Left hindlimb (tissue), 1 donor: ENCODE data around the gene PCBP4.

Experiments used
- DNase-seq: peaks from one replicate; pipeline ENCODE4 v3.0.0-alpha.2; 2018

Gene PCBP4

DNA sequence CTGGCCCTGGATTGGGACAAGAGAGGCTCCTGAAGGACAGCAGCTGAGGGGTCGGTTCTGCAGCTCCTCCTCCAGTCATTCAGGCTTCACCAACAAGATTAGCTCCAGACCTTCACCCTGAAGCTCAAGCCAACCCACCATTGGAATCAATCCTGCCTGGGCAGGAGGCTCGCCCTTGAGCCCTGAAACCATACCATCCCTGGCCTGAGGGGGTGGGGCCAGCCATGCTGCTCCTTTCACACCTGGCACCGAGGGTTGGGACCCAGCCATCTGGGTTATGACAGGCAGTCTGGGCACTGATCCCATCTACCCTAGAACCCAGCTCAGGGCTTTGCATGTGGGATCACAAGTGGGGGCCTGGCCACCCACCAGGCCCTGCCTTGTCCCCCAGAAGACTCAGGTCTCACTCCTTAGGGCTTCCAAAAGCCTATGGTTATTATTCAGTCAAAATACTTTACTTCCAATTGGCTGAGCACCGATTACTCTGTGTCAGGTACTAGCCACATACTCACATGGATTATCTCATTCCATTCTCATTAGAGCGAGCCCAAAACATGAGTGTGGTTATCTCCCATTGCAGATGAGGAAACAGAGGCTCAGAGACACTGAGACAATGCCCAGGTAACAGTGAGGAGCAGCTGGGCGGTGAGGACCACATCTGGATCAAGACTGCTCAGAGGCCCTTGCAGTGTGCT is 3.5 kb upstream of the PCBP4 start:
- no peak for DNase-seq

DNA sequence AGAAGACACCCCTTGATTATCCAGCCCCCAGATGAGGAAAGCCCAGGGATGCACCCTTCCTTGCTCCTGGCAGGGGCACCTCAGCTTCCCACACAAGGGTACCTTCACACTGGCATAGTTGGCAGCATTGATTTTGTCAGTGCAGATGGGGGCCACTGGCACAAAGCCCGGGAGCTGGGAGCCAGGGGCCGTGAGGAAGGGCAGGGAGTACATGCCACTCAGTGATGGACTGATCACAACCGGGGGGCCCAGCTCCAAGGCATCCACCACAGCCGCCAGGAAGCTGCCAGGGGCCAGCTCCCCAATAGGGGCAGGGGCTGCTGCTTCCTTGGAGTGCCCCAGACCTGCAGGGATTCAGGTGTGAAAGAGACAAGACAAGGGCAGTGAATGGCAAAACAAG is 2.6 kb upstream of the PCBP4 start:
- DNase-seq = no peak

DNA sequence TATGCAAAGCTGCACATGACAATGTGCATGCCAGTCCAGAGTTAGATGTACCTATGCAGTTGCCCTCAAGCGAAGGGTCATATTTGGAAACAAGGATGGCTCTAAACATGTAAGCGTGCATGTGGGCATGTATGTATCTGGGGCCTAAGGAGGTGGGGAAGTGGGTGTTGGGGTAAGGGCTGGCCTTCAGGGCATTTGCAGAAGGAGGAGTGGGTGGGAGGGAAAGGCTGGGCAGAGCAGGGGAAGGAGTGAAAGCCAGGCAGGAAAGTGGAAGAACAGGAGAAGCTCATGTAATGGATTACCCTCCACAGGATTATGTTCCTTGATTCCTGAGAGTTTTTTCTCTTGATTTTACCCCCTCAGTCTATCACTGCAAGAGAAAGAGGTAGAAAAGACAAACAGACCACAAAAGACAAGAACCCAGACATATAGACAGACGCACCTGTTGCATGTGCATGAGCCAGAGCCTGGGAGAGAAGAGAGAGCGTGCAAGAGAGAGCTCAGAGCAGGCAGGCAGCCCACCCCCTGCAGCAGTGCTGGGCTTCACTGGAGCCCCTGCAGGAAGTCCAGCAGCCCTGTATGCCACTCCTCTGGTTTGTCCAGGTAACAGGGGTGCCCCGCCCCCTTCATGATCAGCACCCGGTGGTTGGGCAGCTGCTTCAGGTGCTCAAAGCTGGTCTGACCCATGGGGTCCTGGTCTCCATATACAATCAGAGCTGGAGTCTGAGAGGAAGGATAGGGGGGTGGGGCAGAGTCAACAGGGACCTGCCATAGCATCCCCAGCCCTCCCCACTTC is 1.8 kb upstream of the PCBP4 start:
- DNase-seq = no peak

DNA sequence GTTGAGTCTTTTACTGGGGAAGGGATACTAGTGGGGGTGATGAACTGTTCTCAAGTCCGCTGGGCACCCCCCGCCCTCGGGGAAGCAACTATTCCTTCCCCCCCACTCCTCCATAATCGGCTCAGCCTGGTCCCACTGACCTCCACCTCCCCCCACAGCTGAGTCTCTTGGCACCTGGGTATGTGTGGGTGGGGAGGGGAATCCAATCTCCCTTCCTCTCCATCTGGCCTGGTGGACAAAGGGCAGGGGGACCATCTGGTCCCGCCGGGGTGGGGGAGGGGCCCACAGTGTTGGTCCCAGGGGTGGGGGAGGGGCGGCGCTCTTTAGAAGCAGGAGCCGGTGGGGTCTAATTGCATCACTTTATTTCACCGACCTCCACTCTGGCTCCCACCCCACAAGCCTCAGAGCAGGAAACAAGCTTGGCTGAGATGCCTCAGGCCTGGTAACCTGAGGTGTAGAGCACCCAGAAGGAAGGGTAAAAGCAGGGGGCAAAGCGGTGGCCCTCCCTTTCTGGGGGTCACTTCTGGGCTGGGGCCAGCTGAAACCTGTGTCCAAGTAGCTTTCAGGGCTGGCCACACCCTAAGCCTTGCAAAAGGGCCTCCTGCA is 1.0 kb upstream of the PCBP4 start:
- peak; percentile 59 for DNase-seq

DNA sequence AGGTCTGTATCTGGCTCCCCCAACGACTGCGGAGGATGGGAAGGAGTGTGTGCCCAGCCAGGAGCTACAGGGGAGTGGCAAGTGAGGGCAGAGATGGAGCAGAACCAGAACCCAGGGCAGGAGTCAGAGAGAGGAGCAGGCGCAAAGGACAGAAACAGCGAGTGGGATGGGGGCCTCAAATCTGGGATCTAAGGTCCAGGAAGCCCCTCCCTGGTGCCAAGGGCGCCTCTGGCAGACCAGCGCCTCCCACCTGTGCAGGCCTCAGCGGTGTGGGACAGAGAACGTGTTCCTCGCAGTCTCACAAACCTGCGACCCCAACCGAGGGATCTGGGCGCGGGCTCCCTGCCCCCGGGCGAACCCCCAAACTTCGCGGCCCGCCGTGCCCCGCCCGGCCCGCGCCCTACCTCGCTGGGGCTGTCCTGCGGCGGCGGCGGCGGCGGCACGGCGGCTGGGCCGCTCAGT is 301 bp downstream of the PCBP4 start:
- DNase-seq = no peak

DNA sequence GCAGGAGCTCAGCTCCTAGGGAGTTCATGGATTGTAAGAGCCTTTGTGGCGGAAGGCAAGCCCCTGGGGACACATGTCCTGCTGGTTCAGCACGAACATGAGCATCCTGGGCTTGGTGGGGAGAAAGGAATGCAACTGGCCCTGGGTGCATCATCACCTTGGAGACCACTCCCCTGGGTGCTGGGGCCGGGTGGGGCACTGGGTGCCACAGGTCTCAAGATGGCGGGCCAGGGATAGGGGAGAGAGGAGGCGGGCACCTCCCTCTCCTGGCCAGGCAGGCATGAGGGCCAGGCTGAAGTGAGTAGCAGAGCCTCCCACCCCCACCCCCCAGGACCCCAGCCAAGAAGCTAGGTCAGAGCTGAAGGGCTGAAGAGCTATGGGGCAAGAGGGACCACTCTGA is 768 bp downstream of the PCBP4 start:
- no peak for DNase-seq

DNA sequence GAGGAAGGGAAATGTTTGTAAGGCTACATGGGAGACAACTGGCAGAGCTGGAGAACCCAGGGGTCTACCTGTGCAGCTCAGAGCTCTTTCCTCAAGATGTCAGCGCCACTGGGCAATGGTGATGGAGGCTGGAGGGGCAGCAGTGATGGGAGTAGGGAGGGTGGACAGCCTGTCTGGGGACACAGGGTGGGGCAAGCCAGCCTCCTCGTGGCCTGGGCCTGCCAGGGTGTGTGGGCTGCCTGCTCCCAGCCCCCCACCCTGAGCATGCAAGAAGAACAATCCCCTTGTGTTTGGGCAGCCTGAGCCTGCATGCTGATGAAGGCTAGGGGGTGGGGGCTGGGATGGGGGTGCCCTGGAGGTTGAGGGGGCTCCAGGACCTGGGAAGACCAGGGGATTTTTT is 1.2 kb downstream of the PCBP4 start:
- no peak for DNase-seq

DNA sequence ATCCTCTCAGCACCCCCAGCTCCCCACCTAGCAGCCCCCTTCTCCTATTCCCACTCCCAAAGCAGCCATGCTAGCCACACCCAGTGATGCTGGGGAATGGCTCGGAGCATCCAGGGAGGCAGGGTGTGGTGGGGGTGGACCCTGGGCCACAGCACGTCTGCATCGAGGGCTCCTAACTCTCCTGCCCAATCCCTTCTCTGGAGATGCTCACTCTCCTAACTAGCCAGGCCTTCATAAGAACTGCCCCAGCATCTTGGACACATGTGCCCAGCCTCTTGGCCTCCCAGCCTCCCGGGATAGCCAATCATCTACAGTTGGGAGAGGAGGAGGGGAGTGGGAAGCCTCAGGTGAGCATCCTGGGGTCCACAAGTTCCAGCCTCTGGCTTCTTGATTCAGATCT is 2.7 kb downstream of the PCBP4 start:
- DNase-seq = no peak

DNA sequence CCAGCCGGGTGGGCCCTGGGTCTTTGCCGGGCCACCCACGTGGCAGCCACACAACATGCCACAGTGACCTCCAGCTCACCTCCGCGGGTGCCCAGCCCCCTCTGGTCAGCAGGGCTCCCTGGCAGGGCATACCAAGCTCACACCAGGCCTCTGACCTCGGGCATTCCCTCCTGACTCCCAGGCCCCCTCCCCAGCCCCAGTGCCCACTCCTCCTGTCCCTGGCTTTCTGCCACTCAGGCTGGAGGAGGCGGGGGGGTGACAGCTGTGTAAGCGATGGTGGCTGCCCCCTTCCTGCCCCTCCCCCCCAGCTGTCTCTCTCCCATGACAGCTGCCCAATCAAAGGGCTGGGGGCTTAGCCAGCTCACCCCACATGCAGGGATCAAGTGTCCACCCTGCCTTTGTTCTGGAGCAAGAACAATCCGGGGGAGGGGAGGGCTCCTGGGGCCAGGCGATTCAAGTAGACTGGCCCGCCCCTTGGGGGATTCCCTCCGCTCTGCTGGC is 3.3 kb downstream of the PCBP4 start:
- peak; percentile 69 for DNase-seq

DNA sequence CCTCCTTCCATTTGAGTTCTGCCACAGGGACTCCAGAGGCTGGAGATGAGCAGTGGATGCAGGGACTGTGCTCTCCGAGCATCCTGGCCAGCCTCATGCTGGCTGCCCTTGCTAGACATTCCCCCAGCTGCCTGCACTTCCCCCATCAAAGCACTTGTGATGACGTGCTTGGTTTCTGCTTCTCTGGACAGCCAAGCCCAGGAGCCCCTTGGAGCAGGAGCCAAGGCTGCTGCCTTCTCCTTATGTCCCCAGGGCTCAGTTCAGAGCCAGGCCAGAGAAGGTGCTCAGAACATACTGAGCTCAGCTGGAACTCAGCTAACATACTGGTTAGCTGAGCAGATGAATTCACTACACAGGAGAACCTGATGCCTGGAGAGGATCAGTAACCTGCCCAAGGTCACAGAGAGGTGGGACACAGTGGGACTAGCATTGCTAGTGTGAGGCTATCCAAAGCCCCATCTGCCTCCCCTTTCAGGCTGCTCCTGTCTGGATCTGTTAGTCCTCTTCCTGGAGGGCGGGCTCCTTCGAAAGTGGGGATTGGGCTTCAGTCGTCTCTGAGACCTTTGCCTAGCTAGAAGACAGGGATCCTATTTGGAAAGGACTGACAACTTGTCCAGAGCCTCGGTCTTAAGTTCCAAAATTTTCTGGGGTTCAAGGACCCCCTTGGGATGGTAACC is 4.3 kb downstream of the PCBP4 start:
- DNase-seq = no peak

DNA sequence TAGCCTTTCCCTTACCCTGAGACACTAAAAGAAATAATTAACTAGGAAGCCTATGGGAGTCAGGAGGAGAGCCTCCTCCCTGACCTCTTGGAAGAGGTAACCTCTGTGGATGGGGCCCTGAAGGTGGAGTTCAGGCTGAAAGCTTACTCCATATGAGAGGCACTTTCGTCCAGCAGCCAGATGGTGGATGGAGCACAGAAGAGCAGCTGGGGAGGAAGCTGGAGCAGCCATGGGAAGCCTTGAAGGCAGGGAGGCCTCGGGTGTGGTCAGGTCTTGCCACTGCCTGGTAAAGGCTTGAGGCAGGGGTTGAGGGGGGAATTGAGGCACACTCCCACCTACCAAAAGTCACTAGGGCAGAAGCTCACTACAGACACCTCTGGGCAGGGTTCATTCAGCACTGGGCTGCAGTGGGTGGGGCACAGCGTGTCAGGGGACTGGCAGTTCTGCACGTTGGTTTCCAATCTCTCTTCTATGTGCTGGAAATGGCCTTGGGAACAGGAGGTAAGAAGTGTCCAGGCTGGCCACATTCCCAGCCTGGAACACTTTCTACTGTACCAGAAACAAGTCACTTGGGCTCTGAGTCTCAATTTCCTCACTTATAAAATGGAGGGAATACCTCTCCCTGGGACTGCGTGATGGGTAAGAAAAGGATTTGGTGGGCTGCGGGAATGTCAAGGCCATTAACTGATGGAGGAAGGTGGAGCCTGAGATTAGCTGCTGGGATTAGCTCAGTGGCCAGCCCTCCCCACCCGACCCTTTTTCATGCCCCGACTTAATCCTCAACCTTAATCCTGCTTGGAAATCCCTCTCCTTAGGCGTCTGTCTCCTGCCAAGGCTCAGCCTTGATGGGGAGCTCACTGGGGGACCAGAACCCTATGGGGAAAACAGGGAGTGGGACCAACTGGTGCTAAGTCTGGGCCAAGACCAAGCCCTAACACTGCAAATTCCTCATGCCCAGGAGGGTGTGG is 5.4 kb downstream of the PCBP4 start:
- DNase-seq = no peak

DNA sequence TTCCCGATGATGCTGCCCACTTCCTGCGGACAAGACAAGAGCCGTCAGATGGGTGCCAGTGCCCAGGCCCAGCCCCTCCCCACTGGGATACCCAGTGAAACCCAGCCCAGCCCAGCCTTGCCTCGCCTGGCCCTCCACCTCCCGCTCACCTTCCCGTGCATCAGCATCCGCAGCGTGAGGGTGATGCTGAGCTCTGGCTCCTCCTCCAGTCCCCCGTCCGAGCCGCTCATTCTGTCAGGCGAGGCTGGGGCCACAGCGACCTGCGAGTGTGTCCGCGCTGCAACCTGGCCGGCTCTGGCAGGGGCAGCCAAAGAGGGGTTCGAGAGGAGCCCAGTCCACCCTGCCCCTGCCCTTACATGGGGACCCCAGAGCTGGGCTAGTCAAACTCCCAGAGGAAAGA is 6.2 kb downstream of the PCBP4 start:
- no peak for DNase-seq

DNA sequence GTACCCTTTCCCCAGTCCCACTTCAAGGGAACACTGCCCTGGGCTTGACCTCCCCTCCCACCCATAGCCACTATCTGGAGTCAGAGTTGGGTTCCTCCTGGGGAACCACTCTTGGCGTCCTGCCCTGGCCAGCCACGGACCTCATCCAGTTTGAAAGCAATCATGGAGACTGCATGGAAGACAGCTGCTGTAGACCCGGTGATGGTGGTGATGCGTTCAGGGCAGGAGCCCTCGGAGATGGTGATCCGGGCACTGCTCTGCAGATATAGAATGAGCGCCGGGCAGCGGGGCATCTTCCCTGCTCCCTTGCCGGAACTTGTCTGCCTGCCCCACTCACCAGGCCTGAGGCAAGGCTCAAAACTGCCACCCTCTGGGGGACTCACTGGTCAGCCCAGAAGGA is 6.9 kb downstream of the PCBP4 start:
- DNase-seq = no peak

DNA sequence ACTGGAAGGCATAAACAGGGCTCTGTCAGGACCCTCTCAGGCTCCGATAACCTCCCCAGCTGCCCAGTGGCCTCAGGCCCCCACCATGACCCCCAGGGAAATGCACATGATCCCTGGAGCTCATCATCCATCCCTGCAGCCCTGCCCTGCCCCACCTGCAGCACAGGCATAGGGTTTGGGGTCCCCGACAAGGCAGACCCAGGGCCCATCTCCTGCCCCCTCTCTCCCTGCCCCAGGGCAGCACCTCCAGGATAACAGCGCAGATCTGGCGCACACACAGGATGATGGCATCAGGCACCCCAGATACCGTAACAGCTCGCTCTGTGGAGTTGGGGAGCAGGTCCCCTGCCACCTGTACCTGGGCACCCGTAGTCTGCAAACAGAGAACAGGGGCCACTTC is 7.6 kb downstream of the PCBP4 start:
- no peak for DNase-seq

DNA sequence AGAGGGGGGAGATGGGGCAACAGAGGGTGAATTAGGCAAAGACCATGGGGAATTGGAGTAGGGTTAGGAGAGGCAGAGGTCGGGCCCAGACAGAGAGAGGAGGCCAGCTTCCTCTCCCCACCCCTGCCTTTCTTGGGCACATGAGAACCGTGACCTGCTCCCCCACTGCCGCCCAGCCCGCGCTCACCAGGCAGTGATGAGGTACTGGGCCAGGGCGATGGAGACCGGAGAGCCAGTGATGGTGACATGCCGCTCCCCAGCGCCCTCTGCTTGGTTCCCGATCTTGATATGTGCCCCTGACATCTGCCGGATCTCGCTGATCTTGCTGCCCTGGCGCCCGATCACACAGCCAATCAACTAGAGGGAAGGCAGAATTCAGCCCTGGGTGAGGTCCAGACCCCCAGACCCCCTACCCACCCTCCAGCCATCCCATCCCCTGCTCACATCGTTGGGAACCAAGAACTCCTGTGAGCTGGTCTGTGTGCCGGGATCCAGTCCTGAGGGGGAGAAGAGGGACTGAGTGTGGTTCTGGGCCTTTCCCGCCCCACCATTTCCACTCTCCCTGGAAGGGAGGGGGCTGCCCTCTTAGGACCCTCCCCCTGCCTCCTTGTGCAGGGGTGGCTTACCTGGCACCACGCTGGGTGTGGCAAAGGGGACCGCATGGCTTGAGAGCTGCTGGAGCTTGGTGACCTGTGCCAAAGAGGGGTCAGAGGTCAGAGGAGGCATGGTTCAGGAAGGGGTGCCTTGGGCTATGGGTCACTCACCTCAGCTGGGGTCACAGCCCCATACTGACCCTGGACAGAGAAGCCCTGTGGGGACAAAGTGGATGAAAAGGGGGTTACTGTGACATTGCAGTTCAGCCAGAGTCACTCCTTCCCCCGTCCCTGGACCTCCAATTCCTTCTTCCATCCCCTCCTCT is 8.4 kb downstream of the PCBP4 start:
- no peak for DNase-seq

DNA sequence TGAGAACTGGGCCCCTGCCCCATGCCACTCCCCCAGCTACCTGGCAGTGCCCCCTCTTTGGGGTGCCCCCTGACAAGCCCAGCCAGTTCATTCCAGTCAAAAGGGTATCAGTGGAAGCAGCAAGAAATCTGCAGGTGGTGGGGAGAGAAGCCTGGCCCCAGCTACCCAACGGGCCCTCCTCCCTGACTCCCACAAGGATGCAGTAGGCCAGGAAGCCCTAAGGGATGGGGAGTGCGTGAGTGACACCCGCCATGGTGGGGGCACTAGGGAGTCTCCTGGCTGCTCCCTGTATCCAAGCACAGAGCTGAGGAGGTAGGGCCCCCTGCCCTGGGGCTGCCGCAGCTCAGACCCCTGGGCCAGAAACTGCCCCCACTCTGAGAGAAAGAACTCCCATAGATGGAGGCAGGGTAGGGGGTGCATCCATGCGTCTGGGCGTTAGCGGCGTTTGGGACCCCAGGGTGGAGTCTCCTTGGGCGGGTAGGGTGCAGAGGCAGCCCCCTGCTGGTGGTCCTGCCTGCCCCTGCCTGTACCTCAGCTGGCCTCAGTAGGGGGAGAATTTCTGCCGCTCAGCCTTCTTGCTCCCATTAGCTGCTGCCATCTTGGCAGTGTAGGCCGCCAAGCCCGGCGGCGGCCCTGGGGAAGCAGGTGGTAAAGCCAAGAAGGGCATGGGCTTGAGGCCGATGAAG is 9.6 kb downstream of the PCBP4 start:
- no peak for DNase-seq

DNA sequence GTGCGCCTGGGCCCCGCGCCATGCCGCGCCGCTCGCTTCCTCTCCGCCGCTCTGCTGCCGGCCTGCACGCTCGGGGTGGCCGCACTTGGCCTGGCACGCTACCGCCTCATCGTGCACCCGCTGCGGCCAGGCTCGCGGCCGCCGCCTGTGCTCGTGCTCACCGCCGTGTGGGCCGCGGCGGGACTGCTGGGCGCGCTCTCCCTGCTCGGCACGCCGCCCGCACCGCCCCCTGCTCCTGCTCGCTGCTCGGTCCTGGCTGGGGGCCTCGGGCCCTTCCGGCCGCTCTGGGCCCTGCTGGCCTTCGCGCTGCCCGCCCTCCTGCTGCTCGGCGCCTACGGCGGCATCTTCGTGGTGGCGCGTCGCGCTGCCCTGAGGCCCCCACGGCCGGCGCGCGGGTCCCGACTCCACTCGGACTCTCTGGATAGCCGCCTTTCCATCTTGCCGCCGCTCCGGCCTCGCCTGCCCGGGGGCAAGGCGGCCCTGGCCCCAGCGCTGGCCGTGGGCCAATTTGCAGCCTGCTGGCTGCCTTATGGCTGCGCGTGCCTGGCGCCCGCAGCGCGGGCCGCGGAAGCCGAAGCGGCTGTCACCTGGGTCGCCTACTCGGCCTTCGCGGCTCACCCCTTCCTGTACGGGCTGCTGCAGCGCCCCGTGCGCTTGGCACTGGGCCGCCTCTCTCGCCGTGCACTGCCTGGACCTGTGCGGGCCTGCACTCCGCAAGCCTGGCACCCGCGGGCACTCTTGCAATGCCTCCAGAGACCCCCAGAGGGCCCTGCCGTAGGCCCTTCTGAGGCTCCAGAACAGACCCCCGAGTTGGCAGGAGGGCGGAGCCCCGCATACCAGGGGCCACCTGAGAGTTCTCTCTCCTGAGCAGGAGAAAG is 11.1 kb downstream of the PCBP4 start:
- peak; percentile 75 for DNase-seq

DNA sequence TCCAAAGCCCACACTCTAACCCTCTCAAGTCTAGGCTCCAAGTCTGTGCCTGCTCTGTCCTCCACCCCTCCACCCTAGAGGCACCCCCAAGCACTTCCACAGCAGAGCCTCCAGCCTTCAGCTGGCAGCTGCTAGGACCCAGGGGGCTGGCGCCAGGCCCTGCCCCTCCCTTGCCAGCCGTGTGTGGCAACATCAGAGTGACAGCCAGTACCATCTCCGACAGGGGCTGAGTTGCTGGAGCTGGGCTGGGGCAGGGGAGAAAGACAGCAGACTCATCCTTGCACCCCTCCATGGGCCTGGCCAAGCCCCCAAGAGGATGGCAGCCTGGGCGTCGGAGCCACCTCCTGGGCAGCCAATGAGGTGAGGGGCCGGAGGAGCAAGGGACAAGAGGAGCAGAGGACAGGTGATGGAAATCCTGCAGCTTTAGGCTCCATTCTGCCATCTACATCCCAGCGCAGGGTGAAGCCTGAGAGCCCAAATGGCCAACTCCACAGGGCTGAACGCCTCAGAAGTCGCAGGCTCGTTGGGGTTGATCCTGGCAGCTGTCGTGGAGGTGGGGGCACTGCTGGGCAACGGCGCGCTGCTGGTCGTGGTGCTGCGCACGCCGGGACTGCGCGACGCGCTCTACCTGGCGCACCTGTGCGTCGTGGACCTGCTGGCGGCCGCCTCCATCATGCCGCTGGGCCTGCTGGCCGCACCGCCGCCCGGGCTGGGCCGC is 11.9 kb downstream of the PCBP4 start, which contains the start of gene GPR62:
GPR62 (plus strand) TSS at position 207 of the 718 bp plus-strand sequence; CDS start at position 479, 272 bp downstream.
- no peak for DNase-seq
